Small intestine (tissue), 7 donors: ENCODE measurements around the gene SLC26A3. TPM values are rescaled to one million over a fixed set of nuclear protein-coding genes. Genes with fewer than 3 reads are reported as not detected.

Experiments
- DNase-seq, 2 donors: peaks; one replicate each; pipeline versions ENCODE4 v3.0.0 to v3.0.0-alpha.2; 2013
- FAIRE-seq: peaks from 2 replicates; lab custom pipeline; 2012; peaks lifted over from hg19 to GRCh38; lab: Jason Lieb, UNC
- H3K27ac ChIP-seq, 3 donors: one replicate each; pipeline ENCODE4 v1.5.1; 2013; ENCODE audit warnings: low read length in 2 of 3, mild to moderate bottlenecking in 2 of 3, control low read depth in 1 of 3, inconsistent platforms in 1 of 3, low read depth in 1 of 3, moderate library complexity in 1 of 3
- H3K27me3 ChIP-seq, 3 donors: one replicate each; pipeline ENCODE4 v1.6.1; 2013; ENCODE audit warnings: low read length in 3 of 3, inconsistent platforms in 1 of 3; ENCODE audit not compliant: control insufficient read depth in 3 of 3, insufficient read depth in 3 of 3
- H3K36me3 ChIP-seq, 3 donors: one replicate each; pipeline ENCODE4 v1.6.1; 2013; ENCODE audit warnings: low read length in 3 of 3, inconsistent platforms in 1 of 3, low read depth in 1 of 3, mild to moderate bottlenecking in 1 of 3, moderate library complexity in 1 of 3; ENCODE audit not compliant: control insufficient read depth in 3 of 3, insufficient read depth in 2 of 3
- H3K4me1 ChIP-seq, 3 donors: one replicate each; pipeline ENCODE4 v1.6.1; 2013; ENCODE audit warnings: low read length in 2 of 3, inconsistent platforms in 1 of 3, low read depth in 1 of 3, mild to moderate bottlenecking in 1 of 3, moderate library complexity in 1 of 3; ENCODE audit not compliant: control insufficient read depth in 3 of 3, insufficient read depth in 2 of 3
- H3K4me3 ChIP-seq, 3 donors: one replicate each; pipeline ENCODE4 v1.5.1; 2013; ENCODE audit warnings: low read length in 3 of 3, control low read depth in 1 of 3, inconsistent platforms in 1 of 3, low read depth in 1 of 3, mild to moderate bottlenecking in 1 of 3, moderate library complexity in 1 of 3
- H3K9me3 ChIP-seq, 2 donors: one replicate each; pipeline ENCODE4 v1.6.1; 2013; ENCODE audit warnings: low read depth in 1 of 2, low read length in 1 of 2; ENCODE audit not compliant: control insufficient read depth in 2 of 2, insufficient read depth in 1 of 2
- WGBS, 3 donors: extraction: QIAGEN DNeasy Blood & Tissue Kit; methylation state at CpG; one replicate each; pipeline ENCODE4 v1.1.7; 2013; 5-methylcytosine and 5-hydroxymethylcytosine counted together
- polyA plus RNA-seq, 4 donors: library from polyadenylated mRNA; stranded (reverse) in 3 of 4; unstranded in 1 of 4; fragments of 200-250 nt in 3 of 4; fragments of 120-200 nt in 1 of 4; gene quantifications; one replicate each; pipeline versions ENCODE4 v1.2.1 to v1.2.3, GENCODE V29; 2013
- donor health status: healthy with polysubstance abuse.
- donor health status: control.
- donor health status: control.
- donor health status: Bipolar disorder and iron deficiency.
- donor health status: healthy.

The SLC26A3 gene
- polyA plus RNA-seq, 4 donors, result 56.0 to 295 (median 96.4) TPM

DNA sequence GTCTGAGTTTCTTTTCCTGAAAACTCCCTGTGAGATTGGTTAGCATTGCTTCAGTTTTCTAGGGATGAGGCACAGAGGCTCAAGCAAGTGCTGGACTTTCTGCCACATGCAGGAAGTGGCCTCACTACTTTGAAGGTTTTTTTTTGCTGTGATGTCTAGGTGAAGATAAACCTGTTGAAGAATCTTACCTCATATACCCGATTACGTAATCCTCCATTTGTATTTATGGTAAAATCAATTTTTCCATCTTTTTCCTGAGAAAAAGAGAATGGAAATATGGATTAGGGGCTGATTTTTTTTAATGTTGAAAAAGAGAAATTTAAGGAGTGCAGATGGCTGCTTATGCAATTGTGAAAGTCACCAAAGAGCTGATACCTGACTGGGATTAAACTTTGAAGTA is 35.6 kb downstream of the SLC26A3 start:
- 93 to 98% (median 95%) methylated on average over 2 of the region's 2 CpGs for WGBS, 3 donors
- Histone ChIP-seq H3K4me3 (no peak overlapping the region), H3K27me3 (no peaks in the 10 kb centered on the region), H3K36me3 (peaks cover 3 to 32% (median 13%) of the 10 kb centered on the region in 3 donors), H3K9me3 (no peaks in the 10 kb centered on the region), H3K27ac (no peak overlapping the region), H3K4me1 (no peaks in the 10 kb centered on the region)
- DNase-seq (no peak), FAIRE-seq (no peak)

DNA sequence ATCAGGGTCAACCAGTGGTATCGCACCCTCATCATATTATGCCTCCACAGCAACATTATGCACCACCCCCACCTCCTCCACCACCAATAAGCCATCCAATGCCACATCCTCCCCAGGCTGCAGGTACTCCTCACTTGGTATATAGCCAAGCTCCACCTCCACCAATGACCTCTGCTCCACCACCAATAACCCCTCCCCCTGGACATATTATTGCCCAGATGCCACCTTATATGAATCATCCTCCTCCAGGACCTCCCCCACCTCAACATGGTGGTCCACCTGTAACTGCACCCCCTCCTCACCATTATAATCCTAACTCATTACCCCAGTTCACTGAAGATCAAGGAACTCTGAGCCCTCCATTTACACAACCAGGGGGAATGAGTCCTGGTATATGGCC is 44.4 kb downstream of the SLC26A3 start:
- 92 to 100% (median 100%) methylated on average over 1 of the region's 1 CpG for WGBS, 3 donors
- no peak overlapping the region for H3K27ac ChIP-seq
- DNase-seq, result no peak
- no peaks in the 10 kb centered on the region for H3K4me1 ChIP-seq
- peaks cover 5 to 17% (median 14%) of the 10 kb centered on the region in 3 donors for H3K36me3 ChIP-seq
- no peaks in the 10 kb centered on the region for H3K9me3 ChIP-seq
- H3K27me3 ChIP-seq, result no peaks in the 10 kb centered on the region
- H3K4me3 ChIP-seq, result no peak overlapping the region
- no peak for FAIRE-seq

DNA sequence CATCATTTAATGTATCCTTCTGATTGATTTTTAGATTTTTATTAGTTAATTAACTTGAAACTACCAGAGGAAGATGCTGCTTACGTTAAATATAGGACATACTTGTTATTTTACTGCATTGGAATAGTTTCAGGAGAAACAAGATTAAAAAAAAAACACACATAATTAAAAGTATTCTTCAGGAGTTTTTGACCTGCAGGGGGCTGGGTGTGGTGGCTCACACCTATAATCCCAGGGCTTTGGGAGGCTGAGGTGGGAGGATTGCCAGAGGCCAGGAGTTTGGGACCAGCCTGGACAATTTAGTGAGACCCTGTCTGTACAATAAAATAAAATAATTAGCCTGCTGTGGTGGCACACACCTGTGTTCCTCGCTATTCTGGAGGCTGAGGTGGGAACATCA is 48.4 kb downstream of the SLC26A3 start:
- Histone ChIP-seq H3K9me3 (no peaks in the 10 kb centered on the region), H3K4me1 (no peaks in the 10 kb centered on the region), H3K27me3 (no peaks in the 10 kb centered on the region), H3K27ac (no peak overlapping the region), H3K4me3 (no peak overlapping the region), H3K36me3 (peaks cover 11 to 28% (median 20%) of the 10 kb centered on the region in 3 donors)
- no peak for FAIRE-seq
- DNase-seq, result no peak
- WGBS, 3 donors, result 97 to 100% (median 98%) methylated on average over 2 of the region's 2 CpGs

DNA sequence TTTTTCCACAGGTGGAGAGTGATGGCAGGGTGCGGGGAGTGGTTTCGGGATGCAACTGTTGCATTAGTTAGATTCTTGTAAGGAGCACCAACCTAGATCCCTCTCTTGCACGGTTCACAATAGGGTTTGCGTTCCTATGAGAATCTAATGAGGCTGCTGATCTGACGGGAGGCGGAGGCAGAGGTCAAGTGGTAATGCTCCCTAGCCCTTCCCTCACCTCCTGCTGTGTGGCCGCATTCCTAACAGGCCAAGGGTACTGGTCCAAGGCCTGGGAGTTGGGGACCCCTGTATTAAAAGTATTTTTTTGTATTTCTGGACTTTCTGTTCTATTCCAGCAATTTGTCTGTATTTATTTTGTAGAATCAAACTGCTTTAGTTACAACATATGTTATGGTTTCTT is 51.9 kb downstream of the SLC26A3 start:
- Histone ChIP-seq H3K9me3 (no peaks in the 10 kb centered on the region), H3K36me3 (peaks cover 7 to 19% (median 10%) of the 10 kb centered on the region in 3 donors)
- 93 to 95% (median 94%) methylated on average over 7 of the region's 7 CpGs for WGBS, 3 donors

DNA sequence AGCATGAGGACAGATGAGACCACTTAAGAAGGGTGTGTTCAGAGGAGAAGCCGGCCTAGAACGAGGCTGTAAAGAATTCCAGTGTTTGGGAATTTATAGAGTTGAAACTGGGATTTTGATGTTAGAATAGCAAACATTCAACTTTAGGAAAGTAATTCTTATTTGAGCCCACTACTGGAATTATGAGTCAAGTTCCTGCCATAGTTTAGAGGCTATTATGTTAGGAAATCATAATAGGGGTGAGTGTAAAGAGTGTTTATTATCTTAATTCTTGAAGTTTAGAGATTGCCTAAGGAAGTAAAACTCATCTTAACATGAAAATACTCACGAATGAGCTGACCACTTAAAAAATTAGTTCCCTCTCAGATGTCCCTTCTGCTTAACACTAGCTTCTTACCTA is 57.0 kb downstream of the SLC26A3 start:
- DNase-seq (no peak), FAIRE-seq (no peak)
- Histone ChIP-seq H3K4me3 (no peak overlapping the region), H3K27ac (no peak overlapping the region), H3K36me3 (peaks cover 0 to 9% (median 2%) of the 10 kb centered on the region in 3 donors), H3K4me1 (peaks cover 3 to 18% (median 13%) of the 10 kb centered on the region in 3 donors), H3K27me3 (no peaks in the 10 kb centered on the region), H3K9me3 (no peaks in the 10 kb centered on the region)
- 48 to 56% (median 54%) methylated on average over 3 of the region's 3 CpGs for WGBS, 3 donors

More for the DNA sequence above, 51.9 kb downstream of the SLC26A3 start:
- no peak overlapping the region for H3K4me3 ChIP-seq
- H3K27me3 ChIP-seq, result no peaks in the 10 kb centered on the region
- H3K27ac ChIP-seq, result no peak overlapping the region
- no peak for DNase-seq
- H3K4me1 ChIP-seq, result peaks cover 0 to 3% (median 0%) of the 10 kb centered on the region in 3 donors
- no peak for FAIRE-seq

DNA sequence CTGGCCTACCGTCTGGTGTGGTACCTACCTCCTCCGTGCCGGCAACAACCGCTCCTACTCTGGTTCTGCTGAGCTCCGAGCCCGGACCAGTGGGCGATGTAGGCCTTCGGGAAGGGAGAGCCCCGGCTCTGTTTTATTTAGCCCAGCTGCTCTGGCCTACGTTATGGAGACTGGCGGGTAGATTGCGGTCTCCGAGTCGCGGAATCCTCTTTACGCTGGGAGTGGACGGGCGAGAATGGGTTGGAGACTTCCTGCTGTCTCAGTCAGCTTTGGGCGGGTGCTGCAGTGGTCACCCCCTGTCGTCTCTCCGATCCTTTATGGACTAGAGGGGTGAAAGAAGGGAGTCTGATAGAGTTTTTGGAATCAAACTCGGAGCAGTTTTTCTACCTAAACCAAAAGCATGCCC is 58.7 kb downstream of the SLC26A3 start:
- Histone ChIP-seq H3K9me3 (no peaks in the 10 kb centered on the region), H3K27ac (peak overlapping the region; percentile 71 to 99 (median 99)), H3K27me3 (no peaks in the 10 kb centered on the region), H3K4me3 (peak overlapping the region; percentile 77 to 90 (median 89)), H3K4me1 (peaks cover 3 to 18% (median 13%) of the 10 kb centered on the region in 3 donors), H3K36me3 (no peaks in the 10 kb centered on the region)
- DNase-seq (no peak), FAIRE-seq (no peak)
- 0% methylated on average over 22 of the region's 22 CpGs for WGBS, 3 donors

DNA sequence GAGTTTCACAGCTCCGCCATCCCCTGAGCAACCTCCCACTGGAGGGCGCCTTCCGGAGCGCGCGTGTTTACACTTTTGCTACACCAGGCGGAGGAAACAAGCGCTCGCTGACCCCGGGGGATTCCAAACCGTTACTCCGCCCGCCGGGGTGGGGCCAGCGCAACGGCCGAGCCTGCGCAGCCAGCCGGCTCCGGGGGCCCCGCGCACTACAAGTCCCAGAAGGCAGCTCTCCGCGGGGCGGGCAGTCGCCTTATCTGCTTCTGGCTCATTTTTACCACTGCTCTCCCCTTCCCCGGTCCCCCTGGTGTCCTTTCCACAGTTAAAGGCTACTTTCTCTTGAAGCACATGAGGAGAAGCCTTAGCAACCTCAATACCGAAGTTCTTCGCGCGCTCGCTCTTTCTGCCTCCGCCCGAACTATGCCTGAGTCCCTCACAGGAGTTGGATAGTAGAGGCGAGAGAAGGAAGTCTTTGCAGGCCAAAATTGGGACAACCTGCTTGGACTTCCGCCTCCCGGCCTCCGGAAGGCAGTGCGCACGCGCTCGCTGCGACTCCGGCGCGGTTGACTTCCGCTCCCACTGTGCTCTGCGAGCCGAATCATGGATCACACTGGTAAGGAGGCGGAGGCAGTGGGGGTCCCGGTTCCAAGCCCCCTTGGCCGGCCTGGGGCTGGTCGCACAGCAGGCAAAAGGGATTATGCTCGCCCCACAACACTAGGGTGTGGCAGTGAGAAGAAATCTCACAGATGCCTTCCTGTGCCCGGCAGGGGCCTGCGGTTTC is 59.3 kb downstream of the SLC26A3 start, which contains the start of gene CBLL1:
Gene CBLL1, plus strand, starts transcription at position 576 of the 778 bp plus-strand sequence. Its CDS starts 22 bp downstream, at position 598.
- H3K36me3 ChIP-seq, result no peaks in the 10 kb centered on the region
- no peaks in the 10 kb centered on the region for H3K27me3 ChIP-seq
- peak within 1 kb of the TSS; percentile 71 to 99 (median 99) for H3K27ac ChIP-seq
- no peak for FAIRE-seq
- WGBS, 3 donors, result 0 to 1% (median 0%) methylated on average over 53 to 56 of the region's 56 CpGs
- H3K4me3 ChIP-seq, result peak within 1 kb of the TSS; percentile 77 to 90 (median 89)
- peaks cover 3 to 18% (median 13%) of the 10 kb centered on the region in 3 donors for H3K4me1 ChIP-seq
- DNase-seq, result peak; percentile 95 to 97
- no peaks in the 10 kb centered on the region for H3K9me3 ChIP-seq

DNA sequence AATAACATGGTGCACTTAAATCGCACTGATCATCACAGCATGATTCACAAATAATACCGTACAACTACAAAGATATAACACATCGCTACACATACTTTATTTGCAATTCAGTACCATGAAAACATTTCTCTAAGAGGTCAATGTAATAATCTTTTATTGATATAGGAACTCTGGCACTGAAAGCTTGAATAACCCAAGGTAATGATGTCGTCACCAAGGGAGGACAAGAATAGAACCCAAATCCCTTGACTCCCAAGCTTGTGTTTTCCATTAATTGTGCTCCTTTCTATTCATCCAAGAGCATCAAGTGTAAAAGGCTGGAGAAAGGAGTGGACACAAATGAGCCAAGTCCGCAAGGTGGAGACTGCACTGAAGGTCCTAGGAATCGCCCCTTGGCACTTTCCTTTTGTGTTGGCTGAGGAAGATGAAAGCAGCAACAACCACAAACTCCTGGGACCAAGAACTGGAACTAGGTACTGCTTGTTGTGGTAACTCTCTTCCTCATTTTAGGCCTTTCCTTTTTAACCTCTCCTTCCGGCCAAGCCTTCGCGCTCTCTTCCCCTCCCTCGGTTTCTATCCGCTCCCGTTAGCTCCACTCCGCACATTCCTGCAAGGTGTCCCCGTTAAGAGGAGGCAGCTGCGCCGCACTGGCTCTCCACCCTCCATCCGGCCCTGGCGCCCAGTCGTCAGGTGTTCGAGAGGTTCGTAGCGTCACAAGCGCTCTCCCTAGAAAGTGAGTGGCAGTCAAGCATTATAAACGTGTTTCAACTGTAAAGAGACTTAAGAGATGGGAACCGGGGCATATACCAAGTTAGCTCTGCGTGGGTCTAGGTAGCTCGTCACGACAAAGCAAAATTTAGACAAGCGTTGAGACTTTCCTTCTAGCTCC is 60.1 kb downstream of the SLC26A3 start:
- DNase-seq, result no peak

More for the DNA sequence above, 60.1 kb downstream of the SLC26A3 start:
- no peak for FAIRE-seq
- Histone ChIP-seq H3K27ac (peak overlapping the region; percentile 71 to 99 (median 99)), H3K36me3 (no peaks in the 10 kb centered on the region), H3K9me3 (no peaks in the 10 kb centered on the region), H3K27me3 (no peaks in the 10 kb centered on the region), H3K4me1 (peaks cover 3 to 18% (median 13%) of the 10 kb centered on the region in 3 donors), H3K4me3 (peak overlapping the region; percentile 77 to 90 (median 89))
- WGBS, 3 donors, result 12 to 14% (median 13%) methylated on average over 29 of the region's 29 CpGs
